Smooth muscle cell of the brain vasculature (primary cell): ENCODE data around the gene INTS4.
"Not testable (repeated sequence)": the region's sequence is repeated elsewhere in the genome, so short reads cannot be mapped to it uniquely, and the experiment has no call there.

Source experiments
- DNase-seq: peaks from one replicate; pipeline ENCODE4 v3.0.0-alpha.2; 2012; ENCODE audit warnings: low read depth, low spot score

Gene INTS4

GRCh38 chr11:77959434-77959833 lies 35.0 kb downstream of the INTS4 start:
- no peak for DNase-seq

DNA sequence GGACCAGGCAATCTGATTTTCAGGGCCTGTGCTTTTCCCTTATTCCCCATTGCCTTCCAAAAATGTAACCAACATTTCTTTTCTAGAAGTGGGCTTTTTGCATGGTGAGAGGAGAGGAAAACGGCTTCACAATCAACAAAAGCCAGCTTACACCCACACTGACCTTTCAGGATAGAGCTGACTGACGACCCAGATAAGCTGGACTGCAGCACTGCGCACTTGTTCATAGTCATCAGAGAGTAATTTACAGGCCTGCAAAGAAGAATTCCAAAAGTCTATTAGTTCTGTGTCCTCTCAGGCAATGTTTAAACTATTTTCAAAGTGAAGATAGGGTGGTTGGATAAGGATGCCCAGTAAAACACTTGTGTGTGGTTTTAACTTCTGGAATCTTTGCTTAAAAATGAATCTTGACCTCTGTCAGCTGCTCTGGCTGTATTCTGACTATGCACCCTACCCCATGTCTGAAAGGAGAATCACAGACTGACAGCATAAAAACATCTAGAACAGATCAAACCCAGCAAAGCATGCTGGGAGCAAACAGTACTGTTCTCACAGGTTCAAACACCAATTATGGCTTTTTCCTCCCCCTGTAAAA lies 35.8 kb downstream of the INTS4 start:
- DNase-seq = not testable (repeated sequence)

GRCh38 chr11:77943296-77943695 lies 51.2 kb downstream of the INTS4 start:
- DNase-seq = not testable (repeated sequence)

DNA sequence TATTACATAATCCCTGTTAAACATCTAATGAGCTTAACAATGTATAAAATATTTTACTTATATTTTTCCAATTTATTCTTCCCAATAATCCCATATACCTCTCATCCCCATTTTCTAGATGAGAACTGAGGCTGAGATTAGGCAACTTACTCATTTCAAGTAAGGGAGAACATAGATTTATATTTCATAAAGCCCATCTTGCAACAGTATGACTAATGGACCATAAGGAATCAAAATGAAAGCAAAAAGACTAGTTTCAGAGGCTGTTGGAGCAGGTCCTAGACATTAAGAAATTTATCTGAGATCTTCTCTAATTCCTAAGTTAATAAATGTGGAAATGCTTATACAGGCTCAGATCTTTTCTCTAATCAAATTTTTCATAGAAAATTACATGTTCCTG lies 52.0 kb downstream of the INTS4 start:
- DNase-seq = not testable (repeated sequence)

DNA sequence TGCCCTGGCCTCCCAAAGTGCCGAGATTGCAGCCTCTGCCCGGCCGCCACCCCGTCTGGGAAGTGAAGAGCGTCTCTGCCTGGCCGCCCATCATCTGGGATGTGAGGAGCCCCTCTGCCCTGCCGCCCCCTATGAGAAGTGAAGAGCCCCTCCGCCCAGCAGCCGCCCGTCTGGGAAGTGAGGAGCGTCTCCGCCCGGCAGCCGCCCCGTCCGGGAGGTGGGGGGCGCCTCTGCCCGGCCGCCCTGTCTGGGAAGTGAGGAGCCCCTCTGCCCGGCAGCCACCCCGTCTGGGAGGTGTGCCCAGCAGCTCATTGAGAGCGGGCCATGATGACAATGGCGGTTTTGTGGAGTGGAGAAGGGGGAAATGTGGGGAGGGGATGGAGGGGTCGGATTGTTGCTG lies 60.9 kb downstream of the INTS4 start:
- not testable (repeated sequence) for DNase-seq

DNA sequence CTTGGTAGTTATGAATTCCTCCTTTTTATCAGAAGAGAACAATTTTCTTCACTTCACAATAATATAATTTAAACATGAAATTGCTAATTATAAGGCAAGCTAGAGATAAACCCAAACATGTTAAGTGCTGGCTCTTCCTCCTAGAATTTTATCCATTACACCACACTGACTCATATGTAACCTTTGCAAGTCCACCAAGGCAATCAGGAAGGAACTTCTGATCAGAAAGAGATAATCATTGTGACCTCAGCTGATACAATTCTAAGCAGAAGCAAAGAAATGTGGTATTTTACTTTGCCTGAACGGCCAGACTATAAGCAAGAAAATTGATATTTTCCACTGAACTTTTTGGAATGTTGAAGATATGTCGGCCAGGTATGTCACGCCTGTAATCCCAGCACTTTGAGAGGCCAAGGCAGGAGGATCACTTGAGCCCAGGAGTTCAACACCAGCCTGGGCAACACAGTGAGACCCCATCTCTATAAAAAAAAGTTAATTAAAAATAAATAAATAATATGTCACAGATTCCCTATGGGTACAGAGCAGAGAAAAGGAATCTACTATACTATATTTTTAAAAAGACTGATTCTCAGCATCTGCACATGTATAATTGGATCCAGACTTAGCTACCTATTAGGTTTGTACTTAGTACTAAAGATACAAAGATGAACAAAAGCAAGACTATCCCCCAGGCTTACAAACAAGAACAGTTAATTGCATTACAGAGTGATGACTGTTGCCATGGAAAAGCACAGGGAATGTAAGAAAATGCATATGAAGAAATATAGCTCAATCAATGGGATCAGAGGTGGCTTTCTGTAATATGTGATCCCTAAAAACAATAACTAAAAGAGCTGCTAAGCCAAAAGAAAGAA lies 63.9 kb downstream of the INTS4 start:
- not testable (repeated sequence) for DNase-seq

GRCh38 chr11:77917713-77918112 lies 76.8 kb downstream of the INTS4 start:
- not testable (repeated sequence) for DNase-seq

- DNase-seq = peak; percentile 80
These were observed 80.1 kb downstream of the INTS4 start for GRCh38 chr11:77914307-77914791.

GRCh38 chr11:77913608-77914306 lies 80.7 kb downstream of the INTS4 start:
- DNase-seq = not testable (repeated sequence)

GRCh38 chr11:77910828-77911227 lies 83.6 kb downstream of the INTS4 start:
- DNase-seq = not testable (repeated sequence)

GRCh38 chr11:77909277-77909676 lies 85.2 kb downstream of the INTS4 start:
- no peak for DNase-seq

DNA sequence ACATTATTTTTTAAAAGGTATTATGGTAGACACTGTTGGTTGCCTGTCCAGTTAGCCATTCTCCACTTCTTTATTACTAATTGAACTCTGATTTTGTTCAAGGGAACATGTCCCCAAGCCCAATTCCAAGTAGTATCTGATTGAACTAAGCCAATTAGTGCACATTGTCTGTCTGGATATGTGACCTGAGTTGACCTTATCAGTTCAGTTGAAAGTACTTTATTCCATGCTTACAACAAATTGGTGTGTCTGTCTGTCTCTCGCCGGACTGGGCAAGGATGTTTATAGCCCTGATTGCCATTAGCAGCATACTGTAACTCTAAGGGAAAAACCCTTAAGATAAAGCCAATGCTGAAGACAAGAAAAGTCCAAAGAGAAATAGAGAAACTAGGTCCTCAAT lies 85.6 kb downstream of the INTS4 start:
- DNase-seq = no peak

DNA sequence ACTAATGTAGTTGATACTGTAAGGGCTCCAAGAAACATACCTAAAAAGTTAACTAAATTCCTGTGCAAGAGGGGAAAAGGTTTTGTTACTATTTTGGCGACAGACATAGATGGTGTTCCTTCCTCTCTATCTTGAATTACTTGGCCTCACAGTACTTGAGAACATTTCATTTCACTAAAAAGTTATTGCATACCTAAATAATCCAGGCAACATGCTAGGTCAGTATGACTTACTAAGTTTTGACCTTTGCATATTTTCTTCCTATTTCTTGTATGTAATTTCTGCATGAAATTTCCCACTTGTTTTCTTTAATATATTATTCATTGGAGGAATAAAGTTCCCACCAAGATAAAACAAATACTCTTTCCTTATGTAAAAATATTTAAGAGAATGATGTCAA lies 99.5 kb downstream of the INTS4 start:
- not testable (repeated sequence) for DNase-seq

GRCh38 chr11:77891703-77892102 lies 102.8 kb downstream of the INTS4 start:
- DNase-seq = not testable (repeated sequence)

- not testable (repeated sequence) for DNase-seq
These were observed 103.2 kb downstream of the INTS4 start for GRCh38 chr11:77891256-77891655.

DNA sequence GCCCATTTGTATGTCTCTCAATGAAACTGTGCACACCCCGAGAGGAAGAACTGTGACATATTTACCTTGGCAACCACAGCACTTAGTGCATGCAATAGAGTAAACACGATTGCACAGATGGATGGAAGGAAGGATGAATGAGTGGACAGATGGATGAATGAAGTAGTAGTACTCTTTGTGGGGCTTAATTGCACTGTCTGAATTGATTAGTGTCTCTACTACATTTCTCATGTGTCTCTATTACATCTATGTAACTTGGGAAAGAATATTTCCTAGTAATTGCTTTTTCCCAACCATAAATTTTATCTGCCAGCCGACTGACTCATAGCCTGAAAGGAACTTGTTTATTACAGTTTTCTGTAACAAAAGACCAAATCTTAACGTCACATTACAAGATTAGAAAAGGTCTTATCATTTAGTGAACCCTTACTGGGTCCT lies 103.8 kb downstream of the INTS4 start:
- not testable (repeated sequence) for DNase-seq

- not testable (repeated sequence) for DNase-seq
These were observed 104.3 kb downstream of the INTS4 start for GRCh38 chr11:77890100-77890614.

- not testable (repeated sequence) for DNase-seq
These were observed 105.4 kb downstream of the INTS4 start for GRCh38 chr11:77889045-77889444.

DNA sequence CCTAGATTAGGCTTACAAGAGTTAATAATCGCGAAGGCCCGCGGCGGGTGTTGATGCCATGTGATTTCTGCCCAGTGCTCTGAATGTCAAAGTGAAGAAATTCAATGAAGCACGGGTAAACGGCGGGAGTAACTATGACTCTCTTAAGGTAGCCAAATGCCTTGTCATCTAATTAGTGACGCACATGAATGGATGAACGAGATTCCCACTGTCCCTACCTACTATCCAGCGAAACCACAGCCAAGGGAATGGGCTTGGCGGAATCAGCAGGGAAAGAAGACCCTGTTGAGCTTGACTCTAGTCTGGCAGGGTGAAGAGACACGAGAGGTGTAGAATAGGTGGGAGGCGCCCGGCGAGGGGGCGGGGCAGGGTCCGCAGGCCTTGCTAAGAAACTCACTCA lies 108.1 kb downstream of the INTS4 start:
- no peak for DNase-seq

GRCh38 chr11:77884829-77885190 lies 109.7 kb downstream of the INTS4 start:
- DNase-seq = no peak

DNA sequence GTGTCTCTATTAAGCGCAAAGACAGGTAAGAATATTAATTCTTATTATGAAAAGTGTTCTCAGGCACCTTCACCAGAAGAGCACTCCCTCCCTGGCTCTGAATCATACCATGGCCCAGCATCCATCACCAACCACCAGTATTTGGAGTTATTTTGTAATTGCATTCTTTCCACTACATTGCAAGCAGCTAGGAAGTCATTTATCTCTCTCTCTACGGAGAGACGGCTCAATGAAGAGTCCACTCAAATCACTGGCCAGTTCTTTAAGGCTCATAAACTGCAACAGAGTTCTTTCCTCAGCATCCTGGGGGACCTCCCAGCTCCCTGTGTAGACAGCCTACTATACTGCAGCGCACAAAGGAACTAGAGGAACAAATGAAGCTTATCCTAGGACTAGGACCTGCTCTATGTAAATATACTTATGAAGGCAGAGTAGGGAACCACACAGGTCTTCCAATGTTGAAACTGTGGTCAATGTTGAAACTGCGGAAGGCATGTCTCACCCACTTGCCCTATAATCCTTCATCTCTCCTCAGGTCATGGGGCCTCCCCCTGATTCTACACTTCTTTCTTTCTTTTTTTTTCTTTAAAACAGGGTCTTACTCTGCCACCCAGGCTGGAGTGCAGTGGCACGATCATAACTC lies 110.2 kb downstream of the INTS4 start:
- DNase-seq = no peak
